Left ventricle myocardium superior (tissue), 1 donor: ENCODE results near the gene TXNDC17. TPM values are rescaled to one million over a fixed set of nuclear protein-coding genes. Genes with fewer than 3 reads are reported as not detected.
"Not testable (repeated sequence)": the region's sequence is repeated elsewhere in the genome, so short reads cannot be mapped to it uniquely, and the experiment has no call there.

Source experiments
- ATAC-seq: fragments of 200-7000 bp; cut with Tn5 transposase; one replicate; pipeline ENCODE4 v1.9.1; 2020; ENCODE audit warnings: mild to moderate bottlenecking, moderate library complexity
- DNase-seq: peaks from one replicate; pipeline ENCODE4 v3.0.0-alpha.2; 2020
- intact Hi-C: fragments of 100-400 bp; cut with micrococcal nuclease; formaldehyde crosslinking; loops from one replicate; pipeline ENCODE4 v1.11.0; 2022
- microRNA-seq: library from miRNA; unstranded; fragments of <30 nt; microRNA quantifications from one replicate; pipeline ENCODE4 v1.2.0, GENCODE V29; 2020; ENCODE audit warnings: borderline number of aligned reads
- total RNA-seq: library from RNA; stranded (reverse); fragmentation: NEBNext Ultra II Directional; extraction: Animal tissue kit (Norgen Biotek cat#: 25700); gene quantifications from one replicate; pipeline ENCODE4 v1.2.1, GENCODE V29; 2021
- donor health status: DM: no; HTN: yes; CAD: no; lungs with severe emphysema.

TXNDC17 gene
- total RNA-seq, 1 donor from 2014 or later: 47.2 TPM

GRCh38 chr17:6677946-6678345 lies 37.1 kb downstream of the TXNDC17 start:
- intact Hi-C loops: no loop called here
- no peak for ATAC-seq

GRCh38 chr17:6679241-6679640 lies 38.4 kb downstream of the TXNDC17 start:
- no peak for DNase-seq
- no peak for ATAC-seq
- intact Hi-C loops: no loop called here

More at GRCh38 chr17:6677946-6678345, 37.1 kb downstream of the TXNDC17 start:
- DNase-seq: no peak

GRCh38 chr17:6681176-6681575 lies 40.3 kb downstream of the TXNDC17 start:
- no peak for ATAC-seq
- intact Hi-C loops: no loop called here
- no peak for DNase-seq

- DNase-seq (no peak), ATAC-seq (no peak)
- intact Hi-C loops: no loop called here
Observed at GRCh38 chr17:6681671-6682070, 40.8 kb downstream of the TXNDC17 start.

GRCh38 chr17:6682339-6682738 lies 41.5 kb downstream of the TXNDC17 start:
- DNase-seq (no peak), ATAC-seq (no peak)
- intact Hi-C loops: no loop called here

- intact Hi-C loops: no loop called here
- DNase-seq (no peak), ATAC-seq (no peak)
Observed at GRCh38 chr17:6683081-6683684, 42.3 kb downstream of the TXNDC17 start.

GRCh38 chr17:6683730-6684459 lies 43.0 kb downstream of the TXNDC17 start:
- ATAC-seq: no peak
- no peak for DNase-seq
- intact Hi-C loops: no loop called here

- intact Hi-C loops: no loop called here
- DNase-seq (no peak), ATAC-seq (no peak)
Observed at GRCh38 chr17:6684460-6684783, 43.6 kb downstream of the TXNDC17 start.

- DNase-seq (no peak), ATAC-seq (no peak)
- intact Hi-C loops: no loop called here
Observed at GRCh38 chr17:6684881-6685767, 44.3 kb downstream of the TXNDC17 start.

- intact Hi-C loops: no loop called here
- ATAC-seq: no peak
- no peak for DNase-seq
Observed at GRCh38 chr17:6686026-6686425, 45.2 kb downstream of the TXNDC17 start.

- DNase-seq: no peak
- ATAC-seq: no peak
- intact Hi-C loops: no loop called here
Observed at GRCh38 chr17:6688944-6689343, 48.1 kb downstream of the TXNDC17 start.

- ATAC-seq: no peak
- intact Hi-C loops: no loop called here
- no peak for DNase-seq
Observed at GRCh38 chr17:6690641-6691040, 49.8 kb downstream of the TXNDC17 start.

GRCh38 chr17:6691546-6691945 lies 50.7 kb downstream of the TXNDC17 start:
- ATAC-seq: no peak
- DNase-seq: no peak
- intact Hi-C loops: no loop called here

GRCh38 chr17:6691958-6692357 lies 51.1 kb downstream of the TXNDC17 start:
- ATAC-seq, DNase-seq, intact Hi-C loops: not testable (repeated sequence)

Small RNA genes lying within 50 kb of the gene (microRNA-seq; reads per million reads assigned to microRNA genes)
- not detected for gene MIR4520-1
- not detected for gene MIR4520-2

Other genes with a start within 250 kb of the TXNDC17 start
- not detected for gene AIPL1, start 205.9 kb upstream of the TXNDC17 start, total RNA-seq
- gene PIMREG, start 196.6 kb upstream of the TXNDC17 start, total RNA-seq: not detected
- gene PITPNM3, start 84.5 kb upstream of the TXNDC17 start, total RNA-seq: 0.59 TPM
- 4.5 TPM for gene KIAA0753, start 349 bp upstream of the TXNDC17 start, total RNA-seq
- 14.3 TPM for gene MED31, start 10.5 kb downstream of the TXNDC17 start, total RNA-seq
- 0.47 TPM for gene C17orf100, start 10.7 kb downstream of the TXNDC17 start, total RNA-seq
- not detected for gene SLC13A5, start 72.3 kb downstream of the TXNDC17 start, total RNA-seq
- gene XAF1, start 115.0 kb downstream of the TXNDC17 start, total RNA-seq: 18.7 TPM
- not detected for gene FBXO39, start 135.2 kb downstream of the TXNDC17 start, total RNA-seq
- not detected for gene TEKT1, start 190.7 kb downstream of the TXNDC17 start, total RNA-seq